HTERT RPE-1 (cell line): ENCODE measurements around the gene WDR91.

ENCODE experiments used
- in situ Hi-C: fragments of 300-500 bp; cut with MboI; formaldehyde crosslinking; loops from 4 replicates; pipeline ENCODE4 v1.14.3; 2020; ENCODE audit warnings: low sequenced_read_pairs

WDR91 gene

DNA sequence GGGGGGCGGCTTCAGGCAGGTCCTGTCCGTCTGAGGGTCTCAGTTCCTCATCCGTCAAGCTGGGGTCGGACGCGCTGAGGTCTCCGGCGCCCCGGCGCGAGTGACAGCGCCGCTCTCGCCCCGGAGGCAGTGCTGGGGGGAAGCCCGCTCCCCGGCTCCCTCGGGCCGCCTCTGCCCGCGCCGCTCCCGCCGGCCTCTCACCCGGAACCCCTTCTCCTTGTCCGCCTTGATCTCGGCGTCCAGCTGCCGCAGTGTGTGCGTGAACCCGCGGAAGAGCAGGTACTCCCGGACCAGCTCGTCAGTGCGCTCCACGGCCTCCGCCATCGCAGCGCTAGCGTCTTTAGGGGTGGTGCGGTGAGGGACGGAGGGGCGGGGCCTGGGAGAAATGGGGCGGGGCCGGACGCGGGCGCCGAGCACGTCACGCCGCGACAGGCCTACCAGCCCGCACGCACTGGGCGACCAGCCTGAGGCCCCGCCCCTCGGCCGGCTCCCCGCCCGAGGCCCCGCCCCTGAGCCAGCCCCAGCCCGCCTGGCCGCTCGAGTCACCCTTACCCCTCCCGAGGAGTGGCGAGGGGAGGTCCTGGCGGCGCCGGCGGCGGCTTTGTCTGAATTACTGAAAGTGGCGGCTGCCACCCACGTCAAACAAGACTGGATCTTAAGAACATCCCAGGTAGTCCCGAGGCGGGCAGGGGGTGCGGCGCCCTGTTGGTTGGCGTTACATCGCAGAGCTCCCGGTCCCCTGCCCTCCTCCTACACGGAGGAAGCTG is at the start of gene WDR91:
WDR91 (minus strand) TSS at position 348 of the 767 bp plus-strand sequence; CDS start at position 324, 24 bp downstream.
- in situ Hi-C loops, result no loop called here

DNA sequence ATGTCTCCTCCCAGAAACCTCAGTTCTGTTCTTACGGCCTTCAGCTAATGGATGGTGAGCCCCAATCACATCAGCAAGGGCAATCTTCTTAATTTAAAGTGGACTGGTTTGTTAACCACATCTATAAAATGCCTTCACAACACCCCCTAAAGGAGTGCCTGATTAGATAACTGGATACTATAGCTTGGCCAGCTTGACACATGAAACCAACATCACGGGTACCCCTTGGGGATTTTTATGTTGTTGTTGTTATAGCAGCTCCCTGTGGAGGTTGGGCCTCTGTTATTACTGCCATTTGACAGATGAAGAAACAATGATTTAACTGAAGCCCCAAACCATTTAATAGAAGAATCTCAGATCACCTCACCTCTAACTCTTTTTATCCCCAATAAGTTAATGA is 49.1 kb upstream of the WDR91 start:
- in situ Hi-C loops, result no loop called here

DNA sequence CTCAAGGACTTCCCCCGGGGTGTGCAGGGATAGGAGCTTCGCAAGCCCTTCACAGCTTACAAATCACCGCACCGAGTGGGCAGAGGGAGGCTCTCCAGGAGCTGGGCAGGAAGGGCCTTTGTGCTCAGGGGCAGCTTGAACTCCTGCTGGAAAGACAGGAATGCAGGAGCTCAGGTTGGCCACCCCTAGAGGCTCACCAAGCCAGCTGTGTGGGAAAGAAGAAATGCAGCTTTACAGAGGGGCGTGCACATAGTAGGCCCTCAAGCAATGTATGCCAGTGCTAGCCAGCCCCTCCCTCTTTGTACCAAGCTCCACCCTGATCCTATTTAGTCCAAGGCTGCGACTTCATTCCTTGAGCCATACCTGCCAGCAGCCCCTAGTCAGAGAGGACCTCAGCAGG is 48.4 kb upstream of the WDR91 start:
- in situ Hi-C loops, result no loop called here

DNA sequence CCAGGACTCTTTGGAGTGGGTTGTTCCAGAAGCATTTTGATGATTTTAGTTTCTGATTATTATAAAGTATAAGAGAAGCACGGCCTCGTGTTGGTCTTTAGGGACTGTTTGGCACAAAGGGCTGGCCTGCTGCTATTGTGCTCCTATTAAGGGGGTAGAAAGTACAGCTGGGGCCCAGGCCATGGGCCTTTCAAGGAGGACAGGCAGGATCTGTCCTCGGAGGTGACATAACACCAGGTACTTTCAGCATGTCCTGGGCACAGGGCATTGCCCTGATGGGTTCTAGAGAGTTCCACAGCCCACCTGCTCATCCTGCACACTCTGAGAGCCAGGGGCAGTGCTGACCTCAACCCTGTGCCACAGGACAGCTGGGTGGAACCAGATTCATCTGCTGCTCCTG is 47.3 kb upstream of the WDR91 start:
- in situ Hi-C loops, result no loop called here

DNA sequence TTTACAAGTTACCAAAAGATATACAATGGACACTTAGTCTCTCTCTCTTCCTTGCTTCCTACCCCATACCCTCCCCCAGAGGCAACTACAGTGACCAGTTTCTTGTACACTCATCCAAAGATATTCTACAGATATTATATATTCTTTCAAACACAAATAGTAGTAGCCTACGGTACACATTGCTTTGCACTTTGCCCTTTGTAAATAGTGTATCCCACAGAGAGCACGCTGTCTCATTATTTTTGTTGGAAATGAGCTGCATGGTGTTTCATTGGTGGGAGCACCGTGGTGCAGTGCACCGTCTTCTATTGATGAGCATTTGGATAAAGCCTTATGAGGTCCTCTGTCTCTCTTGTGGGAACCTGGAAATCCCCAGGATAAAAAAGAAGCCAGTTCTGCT is 46.5 kb upstream of the WDR91 start:
- in situ Hi-C loops, result no loop called here

DNA sequence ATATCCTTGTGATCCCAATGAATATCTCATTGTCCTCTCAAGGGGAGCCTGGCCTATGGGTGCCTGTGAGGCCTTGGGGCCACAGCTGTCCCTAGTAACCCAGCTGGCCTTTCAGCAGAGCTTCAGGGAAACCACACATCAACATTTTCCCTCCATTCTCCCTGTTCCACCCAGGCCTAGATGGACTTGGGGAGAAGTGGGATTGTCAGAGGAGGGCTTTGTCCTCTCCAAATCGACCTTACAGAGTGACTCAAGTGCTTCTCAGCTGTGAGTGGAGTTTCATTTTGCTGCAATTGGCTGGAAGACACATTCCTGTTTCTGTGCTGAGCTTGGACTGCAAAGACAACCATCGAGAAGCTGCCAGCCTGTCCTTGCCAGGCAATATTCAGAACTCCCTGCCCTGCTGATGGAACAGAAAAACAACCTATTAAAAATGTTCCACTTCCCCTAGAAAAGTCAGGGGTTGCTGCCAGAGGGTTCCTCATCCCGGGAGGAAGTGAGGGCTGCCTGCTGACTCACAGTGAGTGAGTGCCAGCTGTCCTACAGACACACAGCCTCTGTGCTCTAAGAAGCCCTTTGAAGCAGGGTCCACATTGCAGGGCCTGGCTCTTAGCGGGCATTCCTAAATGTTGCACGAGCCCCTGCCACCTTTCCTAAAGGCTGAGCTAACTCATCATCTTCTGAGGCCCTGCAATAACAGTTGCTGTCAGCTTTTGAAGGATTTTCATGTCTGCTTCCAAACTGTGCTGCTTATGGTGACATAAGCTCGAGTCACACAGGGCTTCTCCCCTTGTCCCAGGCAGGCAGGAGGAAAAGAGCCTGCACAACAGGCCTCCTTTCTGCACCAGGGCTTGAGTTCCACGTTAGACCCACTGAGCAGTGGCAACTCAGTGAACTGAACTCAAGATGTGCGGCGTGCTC is 42.8 kb upstream of the WDR91 start:
- in situ Hi-C loops, result no loop called here

DNA sequence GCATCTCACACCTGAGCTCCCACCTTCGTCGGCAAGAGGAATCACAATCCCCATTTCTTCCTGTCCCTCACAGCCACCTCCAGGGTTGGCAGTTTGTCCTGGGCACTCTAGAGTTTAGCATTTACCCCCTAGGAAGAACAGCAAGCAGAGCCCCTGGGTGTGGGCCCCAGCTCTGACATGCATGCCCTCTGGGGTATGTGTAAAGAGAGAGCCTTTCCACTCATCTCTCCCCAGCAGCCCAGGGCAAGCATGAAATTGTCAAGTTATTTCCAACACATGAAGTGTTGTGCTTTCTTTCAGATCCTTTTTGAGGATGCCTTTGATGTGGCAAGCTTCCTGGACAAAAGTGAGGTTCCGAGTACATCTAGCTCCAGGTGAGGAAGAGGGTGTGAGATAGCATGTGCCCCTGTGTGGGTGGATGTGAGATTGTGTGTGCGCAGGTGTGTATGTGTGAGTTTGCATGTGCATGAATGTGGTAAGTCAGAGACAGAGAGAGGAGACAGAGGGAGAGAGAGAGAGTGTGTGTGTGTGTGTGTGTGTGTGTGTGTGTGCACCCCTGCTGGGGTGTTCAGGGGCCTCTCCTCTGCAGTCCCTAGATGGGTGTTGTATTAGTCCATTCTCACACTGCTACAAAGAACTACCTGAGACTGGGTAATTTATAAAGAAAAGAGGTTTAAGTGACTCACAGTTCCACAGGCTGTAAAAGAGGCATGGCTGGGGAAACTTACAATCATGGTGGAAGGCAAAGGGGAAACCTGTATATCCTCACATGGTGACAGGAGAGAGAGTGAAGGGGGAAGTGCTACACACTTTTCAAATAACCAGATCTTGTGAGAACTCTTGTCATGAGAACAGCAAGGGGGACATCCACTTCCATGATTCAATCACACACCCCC is 40.4 kb upstream of the WDR91 start:
- in situ Hi-C loops, result no loop called here

DNA sequence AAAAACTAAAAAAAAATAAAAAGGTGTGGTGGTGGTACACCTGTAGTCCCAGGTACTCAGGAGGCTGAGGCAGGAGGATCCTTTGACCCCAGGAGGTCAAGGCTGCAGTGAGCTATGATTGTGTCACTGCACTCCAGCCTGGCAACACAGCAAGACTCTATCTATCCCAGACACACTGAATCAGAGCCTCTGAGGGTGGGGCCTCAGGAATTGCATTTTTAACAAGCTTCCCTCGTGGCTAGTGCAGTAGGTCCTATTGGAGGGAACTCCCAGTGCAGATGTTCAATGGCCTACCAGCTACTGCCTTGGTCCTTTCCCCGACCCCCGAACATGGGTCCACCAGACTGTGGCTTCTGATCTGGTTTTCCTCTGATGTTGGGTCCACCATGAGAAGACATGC is 37.2 kb upstream of the WDR91 start:
- in situ Hi-C loops, result no loop called here

DNA sequence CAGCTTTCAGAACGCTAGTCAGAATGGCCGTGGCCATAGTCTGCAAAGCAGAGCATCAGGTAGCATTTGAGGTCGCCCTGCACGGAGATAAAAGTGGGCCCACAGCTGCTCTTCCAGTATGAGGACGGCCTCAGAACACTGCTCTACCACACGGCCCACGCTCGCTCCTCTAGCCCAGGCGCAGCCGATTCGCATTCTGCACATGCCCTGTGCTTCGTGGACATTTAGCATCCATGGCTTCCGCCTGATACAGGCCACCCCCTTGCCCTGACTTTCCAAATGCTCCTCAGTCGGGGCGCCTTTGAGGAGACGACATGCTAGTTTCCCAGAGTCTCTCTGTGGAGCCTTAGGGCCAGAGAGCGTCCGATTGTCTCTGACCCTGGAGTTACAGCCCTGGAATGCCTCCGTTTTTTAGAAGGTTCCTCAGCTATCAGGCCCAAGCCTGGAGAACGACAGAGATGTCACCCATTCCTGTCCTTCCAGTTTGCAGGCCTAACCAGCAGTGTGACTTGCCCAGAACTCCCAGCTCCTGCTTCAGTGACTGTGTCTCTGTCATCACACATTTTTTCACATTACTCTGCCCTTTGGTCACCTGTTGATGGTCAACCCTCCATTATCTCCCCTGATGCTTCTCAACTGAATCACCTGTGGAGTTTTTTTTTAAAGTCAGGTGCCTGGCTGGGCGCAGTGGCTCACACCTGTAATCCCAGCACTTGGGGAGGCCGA is 36.6 kb upstream of the WDR91 start:
- in situ Hi-C loops, result no loop called here

DNA sequence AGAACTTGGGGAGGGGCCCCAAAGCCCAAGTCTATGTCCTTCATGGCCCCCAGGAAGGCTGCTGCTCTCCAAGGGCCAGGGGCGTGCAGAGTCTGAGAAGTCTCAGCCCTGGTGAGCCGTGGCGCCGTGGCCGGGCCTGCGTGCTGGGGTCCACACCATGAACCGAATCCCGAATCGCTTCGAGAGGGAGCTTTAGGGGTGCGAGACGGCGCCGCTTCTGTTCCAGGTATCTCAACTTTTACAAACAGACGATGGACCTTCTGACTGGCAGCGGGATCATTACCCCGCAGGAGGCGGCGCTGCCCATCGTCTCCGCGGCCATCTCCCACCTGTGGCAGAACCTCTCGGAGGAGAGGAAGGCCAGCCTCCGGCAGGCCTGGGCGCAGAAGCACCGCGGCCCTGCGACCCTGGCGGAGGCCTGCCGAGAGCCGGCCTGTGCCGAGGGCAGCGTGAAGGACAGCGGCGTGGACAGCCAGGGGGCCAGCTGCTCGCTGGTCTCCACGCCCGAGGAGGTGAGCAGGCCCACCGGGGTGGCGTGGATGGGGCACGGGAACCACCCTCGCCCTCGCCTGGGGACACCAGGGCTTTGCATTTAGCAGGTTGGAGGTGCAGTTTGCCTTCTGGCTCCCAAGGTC is 35.0 kb upstream of the WDR91 start:
- in situ Hi-C loops, result no loop called here

DNA sequence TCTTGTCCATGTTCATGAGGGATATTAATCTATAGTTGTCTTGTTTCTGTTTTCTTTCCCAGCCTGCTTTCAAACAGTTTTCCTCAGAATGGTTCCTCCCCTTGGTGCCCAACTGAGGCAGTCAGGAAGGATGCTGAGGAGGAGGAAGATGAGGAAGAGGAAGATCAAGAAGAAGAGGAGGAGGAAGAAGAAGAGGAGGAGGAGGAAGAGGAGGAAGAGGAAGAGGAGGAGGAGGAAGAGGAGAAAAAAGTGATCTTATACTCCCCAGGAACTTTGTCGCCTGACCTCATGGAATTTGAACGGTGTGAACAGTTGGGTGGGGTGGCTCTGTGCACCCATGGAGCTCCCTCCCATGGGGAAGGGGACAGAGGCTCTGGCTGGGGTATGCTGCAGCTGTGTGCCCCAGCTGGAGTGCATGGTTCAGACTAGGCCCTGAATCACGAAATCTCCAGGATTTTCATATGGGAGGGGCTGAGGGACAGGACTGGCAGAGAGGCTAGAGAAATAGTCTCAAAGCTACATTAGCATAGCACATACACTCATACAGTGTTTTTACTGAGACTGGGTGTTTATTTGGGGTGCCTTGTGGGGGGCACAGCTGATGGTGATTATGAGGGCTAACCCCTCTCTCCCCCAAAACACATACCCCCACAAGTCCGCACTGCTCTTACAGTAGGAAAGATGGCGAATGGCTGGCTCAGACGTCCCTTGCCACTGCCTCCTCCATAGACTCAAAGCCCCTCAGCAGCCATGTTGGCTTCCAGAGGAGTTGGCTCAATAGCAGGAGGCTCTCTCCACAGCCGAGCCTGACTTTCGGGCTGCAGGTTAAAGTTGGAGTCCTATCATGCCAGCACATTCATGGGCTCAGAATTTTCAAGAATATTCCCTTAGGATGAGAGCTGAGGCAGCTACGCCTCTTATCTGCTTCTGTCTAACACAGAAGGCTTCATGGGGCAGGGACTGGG is 34.2 kb upstream of the WDR91 start:
- in situ Hi-C loops, result no loop called here

DNA sequence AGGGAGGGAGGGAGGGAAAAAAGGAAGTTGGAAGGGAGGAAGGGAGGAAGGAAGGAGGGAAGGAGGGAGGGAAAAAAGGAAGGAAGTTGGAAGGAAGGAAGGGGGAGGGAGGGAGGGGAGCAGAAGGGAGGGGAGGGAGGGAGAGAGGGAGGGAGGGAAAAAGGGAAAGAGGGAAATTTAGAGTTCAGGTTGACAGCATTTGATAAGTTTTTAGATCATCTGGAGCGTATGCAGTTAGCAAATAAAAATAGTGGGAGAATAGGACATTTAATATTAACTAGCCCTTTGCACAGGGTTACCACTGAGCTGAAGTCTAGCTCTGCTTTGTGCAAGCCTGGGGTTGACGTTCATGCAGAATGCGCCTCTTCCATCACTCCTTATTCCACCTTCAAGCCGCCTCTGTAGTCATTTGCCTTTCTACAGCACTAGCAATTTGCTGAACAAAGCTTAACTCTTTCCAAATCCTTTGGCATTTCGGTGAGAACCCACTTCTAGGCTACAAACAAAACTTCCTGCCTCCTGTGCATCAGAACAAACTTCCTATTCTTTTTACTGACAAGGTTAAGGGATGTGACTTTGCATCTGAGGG is 30.9 kb upstream of the WDR91 start:
- in situ Hi-C loops, result no loop called here

DNA sequence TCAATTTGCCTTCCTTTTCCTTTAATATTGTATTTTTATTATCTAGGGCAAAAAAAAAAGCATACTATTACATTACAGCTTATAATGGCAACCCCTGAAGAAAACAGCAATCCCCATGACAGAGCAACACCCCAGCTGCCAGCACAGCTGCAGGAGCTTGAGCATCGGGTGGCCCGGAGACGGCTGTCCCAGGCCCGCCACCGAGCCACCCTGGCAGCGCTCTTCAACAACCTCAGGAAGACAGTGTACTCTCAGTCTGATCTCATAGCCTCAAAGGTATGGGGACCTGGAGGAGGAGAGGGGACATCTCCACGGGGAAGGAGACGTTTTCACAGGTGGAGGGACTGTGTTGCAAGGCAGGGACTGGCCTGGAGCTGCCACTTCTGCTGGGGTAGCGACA is 29.1 kb upstream of the WDR91 start:
- in situ Hi-C loops, result no loop called here

DNA sequence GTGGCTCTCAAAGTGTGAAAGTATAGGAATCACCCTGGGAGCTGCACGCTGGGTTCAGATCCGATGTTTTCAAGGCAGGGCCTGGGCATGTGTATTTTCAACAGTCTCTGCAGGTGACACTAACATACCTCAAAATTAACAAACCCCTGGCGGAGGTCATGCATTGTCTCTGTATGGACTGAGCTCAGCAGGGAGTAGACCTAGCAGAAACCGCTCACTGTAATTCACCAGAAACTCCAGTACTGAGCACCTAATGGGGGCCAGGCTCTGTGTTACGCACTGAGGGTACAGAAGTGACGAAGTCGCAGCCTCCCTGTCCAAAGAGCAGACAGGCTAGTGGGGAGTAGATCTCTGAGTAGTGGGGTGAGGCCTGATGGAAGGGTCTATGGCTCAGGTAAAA is 27.9 kb upstream of the WDR91 start:
- in situ Hi-C loops, result no loop called here

DNA sequence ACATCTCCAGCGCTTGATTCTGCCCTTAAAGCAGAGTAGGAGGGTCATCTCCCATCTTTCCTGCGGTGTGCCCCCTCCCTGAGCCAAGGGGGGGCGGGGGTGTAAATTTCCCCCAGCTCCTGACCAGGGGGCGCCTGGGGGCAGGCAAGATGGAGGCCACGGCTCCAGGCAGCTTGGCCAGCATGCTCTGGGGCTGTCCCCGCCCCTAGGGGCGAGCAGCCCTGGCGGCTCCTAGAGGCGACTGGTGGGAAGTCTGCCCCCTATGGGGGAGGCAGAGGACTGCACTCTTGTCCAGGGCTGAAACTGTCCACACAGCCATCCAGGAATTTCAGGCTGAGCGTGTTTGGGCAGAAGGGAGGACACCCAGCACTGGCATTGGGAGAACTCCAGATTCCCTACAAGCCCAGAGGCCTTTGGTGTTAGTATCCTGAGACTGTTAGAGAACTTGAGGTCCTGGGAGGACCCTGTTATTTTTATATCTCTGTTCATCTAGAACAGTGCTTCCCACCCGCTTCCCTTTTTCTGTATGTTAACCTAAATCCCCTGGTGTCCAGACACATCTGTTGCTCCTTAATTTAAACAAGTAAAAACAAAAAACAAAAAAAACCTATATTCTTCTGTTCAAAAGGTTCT is 26.9 kb upstream of the WDR91 start:
- in situ Hi-C loops, result no loop called here

DNA sequence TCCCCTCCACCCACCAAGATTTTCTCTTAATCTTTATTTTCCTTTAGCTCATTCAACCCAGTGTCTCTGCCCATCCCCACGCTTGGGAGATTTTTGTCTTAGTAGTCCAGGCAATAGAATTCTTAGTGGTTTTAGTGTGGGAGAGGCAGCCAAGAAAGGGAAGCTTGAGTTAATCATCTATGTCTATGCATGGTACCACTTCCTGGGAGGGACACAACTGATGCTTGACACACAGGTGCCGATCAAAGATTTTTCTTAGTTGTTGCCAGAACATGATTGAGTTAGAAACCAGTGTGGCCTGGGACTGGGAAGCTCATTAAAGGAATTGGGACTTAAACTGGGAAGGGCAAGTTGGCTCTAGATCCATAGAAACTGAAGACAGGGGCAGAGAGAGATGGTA is 25.4 kb upstream of the WDR91 start:
- in situ Hi-C loops, result no loop called here

DNA sequence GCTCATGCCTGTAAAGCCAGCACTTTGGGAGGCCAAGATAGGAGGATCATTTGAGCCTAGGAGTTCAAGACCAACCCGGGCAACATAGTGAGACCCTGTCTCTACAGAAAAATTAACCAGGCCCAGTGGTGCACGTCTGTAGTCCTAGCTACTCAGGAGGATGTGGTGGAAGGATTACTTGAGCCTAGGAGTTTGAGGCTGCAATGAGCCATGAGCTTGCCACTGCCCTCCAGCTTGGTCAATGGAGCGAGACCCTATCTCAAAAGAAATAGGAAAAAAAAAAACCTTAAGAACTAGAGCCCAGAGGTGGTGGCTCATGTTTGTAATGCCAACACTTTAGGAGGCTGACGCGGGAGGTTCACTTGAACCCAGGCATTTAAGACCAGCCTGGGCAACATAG is 24.5 kb upstream of the WDR91 start:
- in situ Hi-C loops, result no loop called here

DNA sequence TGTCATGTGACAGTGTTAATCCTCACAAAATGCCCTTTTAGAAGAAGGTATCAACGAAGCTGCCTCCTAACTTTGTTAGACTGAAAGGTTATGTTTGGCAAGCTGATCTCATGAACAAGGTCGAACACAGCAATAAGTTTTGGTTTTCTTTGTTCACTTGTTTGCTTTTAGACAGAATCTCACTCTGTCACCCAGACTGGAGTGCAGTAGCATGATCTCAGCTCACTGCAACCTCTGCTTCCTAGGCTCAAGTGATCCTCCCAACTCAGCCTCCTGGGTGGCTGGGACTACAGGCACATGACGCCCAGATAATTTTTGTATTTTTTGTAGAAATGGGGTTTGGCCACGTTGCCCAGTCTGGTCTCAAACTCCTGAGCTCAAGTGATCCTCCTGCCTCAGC is 23.4 kb upstream of the WDR91 start:
- in situ Hi-C loops, result no loop called here
